HG03280 (cell line): ENCODE measurements around the gene GH1.
"Not testable (repeated sequence)": the region's sequence is repeated elsewhere in the genome, so short reads cannot be mapped to it uniquely, and the experiment has no call there.

Source experiments
- ATAC-seq: cut with Tn5 transposase; IDR thresholded peaks from one replicate; pipeline ENCODE4 v1.9.1; 2021; ENCODE audit warnings: mild to moderate bottlenecking, moderate library complexity; ENCODE audit not compliant: unreplicated experiment

GH1 gene

GRCh38 chr17:63918789-63919305 is at the start of gene GH1:
TSS of gene GH1 (minus strand) at chr17:63918839. CDS start at chr17:63918776, 63 bp downstream.
- not testable (repeated sequence) for ATAC-seq

GRCh38 chr17:63967953-63968352 is 49.3 kb upstream of the GH1 start:
- no peak for ATAC-seq

DNA sequence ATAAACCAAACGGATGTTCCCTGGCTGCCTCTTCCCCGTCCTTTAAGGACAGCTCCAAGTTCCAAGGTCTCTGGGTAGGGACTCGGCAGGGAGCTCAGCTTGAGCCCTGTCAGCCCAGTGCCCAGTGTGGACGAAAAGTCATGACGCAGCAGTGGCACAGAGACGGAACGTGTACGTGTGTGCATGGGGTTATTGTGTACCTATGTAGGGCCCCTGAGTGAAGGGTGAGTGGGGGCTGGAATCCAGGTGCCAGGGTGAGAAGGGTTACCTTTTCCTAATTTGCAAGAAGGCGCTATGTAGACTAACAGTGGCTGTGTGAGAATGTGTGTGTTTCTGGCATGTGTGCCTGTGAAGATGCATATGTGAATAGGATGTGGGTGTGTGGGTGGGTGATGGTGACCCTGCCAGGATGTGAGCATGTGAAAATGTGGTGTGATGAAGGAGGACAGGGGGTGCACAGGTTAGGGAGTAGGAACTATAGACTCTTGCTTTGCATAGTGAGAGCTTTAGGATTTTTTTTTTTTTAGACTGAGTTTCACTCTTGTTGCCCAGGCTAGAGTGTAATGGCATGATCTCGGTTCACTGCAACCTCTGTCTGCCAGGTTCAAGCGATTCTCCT is 48.1 kb upstream of the GH1 start:
- no peak for ATAC-seq

GRCh38 chr17:63963123-63963522 is 44.5 kb upstream of the GH1 start:
- ATAC-seq = no peak

- no peak for ATAC-seq
Measured at GRCh38 chr17:63962298-63962744, 43.7 kb upstream of the GH1 start.

- peak; percentile 56 for ATAC-seq
Measured at GRCh38 chr17:63961355-63962212, 42.9 kb upstream of the GH1 start.

GRCh38 chr17:63960430-63960829 is 41.8 kb upstream of the GH1 start:
- no peak for ATAC-seq

DNA sequence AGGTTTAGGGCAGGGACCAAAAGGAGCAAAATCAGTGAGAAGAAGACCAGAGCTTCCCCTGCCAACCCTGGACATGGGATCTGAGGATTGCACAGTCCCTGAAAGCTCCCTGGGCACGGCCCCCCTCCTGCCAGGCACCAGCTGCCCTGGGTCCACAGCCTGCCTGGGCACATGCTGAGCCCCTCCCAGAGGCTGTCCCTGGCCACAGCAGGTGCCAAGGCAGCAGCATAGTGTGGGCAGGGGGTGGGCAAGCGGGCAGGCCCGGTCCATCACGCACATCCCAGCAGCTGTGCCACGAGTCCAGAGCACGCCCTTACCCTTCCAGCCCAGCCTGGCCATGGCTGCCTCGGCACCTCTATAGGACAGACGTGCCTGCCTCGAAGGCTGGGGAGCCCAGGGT is 41.4 kb upstream of the GH1 start:
- no peak for ATAC-seq

- ATAC-seq = no peak
Measured at GRCh38 chr17:63956296-63956920, 37.8 kb upstream of the GH1 start.

- ATAC-seq = no peak
Measured at GRCh38 chr17:63955791-63956190, 37.2 kb upstream of the GH1 start.

DNA sequence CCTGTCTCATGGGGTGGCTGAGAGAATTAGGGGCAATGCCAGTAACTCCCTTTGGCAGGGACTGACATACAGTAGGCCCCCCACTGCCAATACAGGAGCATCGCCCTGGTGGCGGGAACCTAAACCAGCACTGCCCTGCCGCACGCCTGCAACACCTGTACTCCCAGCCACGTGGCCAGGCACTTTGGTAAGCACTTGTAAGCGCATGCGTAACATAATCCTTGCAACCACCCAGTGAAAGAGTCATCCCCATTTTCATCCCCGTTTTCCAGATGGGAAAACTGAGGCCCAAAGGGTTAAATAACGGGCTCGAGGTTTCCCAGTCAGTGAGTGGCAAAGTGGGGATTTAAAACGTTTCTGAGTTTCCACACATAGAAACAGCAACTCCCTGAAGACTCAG is 36.6 kb upstream of the GH1 start:
- ATAC-seq = no peak

GRCh38 chr17:63954402-63955063 is 35.9 kb upstream of the GH1 start:
- no peak for ATAC-seq

- ATAC-seq = no peak
Measured at GRCh38 chr17:63950940-63951907, 32.6 kb upstream of the GH1 start.

DNA sequence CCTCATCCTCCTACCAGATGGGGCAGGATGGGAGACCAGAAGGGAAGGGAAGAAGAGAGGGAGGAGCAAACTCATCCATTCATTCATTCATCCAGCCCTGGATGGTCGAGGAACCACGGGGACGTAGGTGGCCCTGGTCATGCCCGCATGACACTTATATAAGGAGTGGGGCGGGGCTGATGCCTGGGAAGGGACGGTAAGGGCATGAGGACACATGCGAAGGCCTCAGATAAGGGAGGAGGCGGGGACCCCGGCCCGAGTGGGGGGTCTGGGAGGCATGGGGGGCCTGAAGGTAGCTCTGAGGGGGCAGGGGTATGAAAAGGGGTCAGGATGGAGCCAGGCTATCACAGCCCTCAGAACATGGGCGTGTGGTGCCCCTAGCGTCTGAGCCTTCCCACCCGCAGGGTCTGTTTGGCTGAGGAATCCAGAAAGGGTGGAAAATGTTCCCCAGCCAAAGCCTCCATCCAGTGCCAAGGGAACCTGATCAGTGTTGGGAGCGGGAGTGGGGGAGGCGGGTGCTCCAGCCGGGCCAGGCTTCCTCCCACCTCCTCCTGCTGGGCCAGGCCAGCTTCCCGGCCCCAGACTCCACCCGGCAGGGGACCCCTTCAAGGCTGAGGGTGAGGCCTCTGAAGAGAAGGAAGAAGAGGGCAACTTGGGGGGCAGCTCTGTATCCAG is 31.1 kb upstream of the GH1 start:
- no peak for ATAC-seq

- no peak for ATAC-seq
Measured at GRCh38 chr17:63948521-63948920, 29.9 kb upstream of the GH1 start.

- no peak for ATAC-seq
Measured at GRCh38 chr17:63947711-63948330, 29.2 kb upstream of the GH1 start.

DNA sequence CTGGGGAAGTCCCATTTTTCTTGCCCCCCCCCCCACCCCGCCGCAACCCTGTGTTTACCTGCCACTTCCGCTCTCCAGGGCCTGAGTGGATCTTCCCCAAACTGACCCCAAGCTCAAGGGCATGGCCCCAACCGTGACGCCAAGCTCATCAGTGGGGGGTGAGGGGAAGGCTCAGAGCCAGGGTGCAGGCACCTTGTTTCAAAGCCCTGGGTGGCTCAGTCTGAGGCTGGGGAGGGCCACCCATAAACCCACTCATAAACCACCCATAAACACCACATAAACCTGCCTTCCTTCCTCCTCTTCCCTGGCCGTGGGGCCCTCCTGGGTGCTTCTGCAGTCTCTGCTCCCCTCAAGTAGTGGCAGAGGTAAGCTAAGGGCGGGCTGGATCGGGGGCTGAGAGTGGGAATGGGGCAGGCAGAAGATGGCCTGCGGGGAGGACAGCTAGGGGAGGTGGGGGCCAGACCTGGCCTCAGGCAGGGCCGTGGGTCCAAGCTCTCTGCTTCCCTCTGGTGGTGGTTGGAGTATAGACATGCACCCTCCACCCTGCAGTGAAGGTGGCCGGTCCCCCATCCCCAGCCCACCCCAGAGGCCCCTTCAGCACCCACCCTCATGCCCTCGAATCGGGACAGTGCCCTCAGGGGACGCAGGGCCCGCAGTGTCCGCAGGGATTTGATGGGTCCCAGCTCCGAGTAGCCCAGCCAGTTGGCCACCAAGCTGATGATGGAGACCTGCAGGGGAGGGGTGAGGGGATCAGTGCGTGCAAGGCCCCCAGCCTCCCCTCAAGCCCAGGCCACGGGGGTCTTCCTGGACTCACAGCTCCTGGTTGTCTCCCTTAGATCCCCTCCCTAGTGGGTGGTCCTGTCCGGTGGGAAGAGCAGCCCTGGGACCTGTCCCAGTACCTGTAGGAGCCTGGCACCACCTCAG is 28.1 kb upstream of the GH1 start:
- no peak for ATAC-seq
